Right atrium auricular region (tissue), 2 donors: ENCODE data around the gene CTLA4. TPM values are rescaled to one million over a fixed set of nuclear protein-coding genes. Genes with fewer than 3 reads are reported as not detected.

ENCODE experiments used
- DNase-seq: peaks from one replicate; pipeline ENCODE4 v3.0.0-alpha.2; 2019; ENCODE audit warnings: low spot score
- H3K27ac ChIP-seq, 2 donors: fragments of 200-600 bp; sonication (generic); 1 replicate in 1 of 2; 2 replicates in 1 of 2; pipeline ENCODE4 v1.5.1; 2016 to 2019
- H3K27me3 ChIP-seq, 2 donors: fragments of 200-600 bp; sonication (generic); one replicate each; pipeline versions ENCODE4 v1.5.1 to v1.6.0; 2017 to 2019
- H3K36me3 ChIP-seq: fragments of 200-600 bp; sonication (generic); one replicate; pipeline ENCODE4 v1.5.1; 2016
- H3K4me1 ChIP-seq, 2 donors: fragments of 200-600 bp; sonication (generic); one replicate each; pipeline versions ENCODE4 v1.5.1 to v1.6.0; 2017 to 2019
- H3K4me3 ChIP-seq, 2 donors: fragments of 200-600 bp; sonication (generic); 1 replicate in 1 of 2; 2 replicates in 1 of 2; pipeline ENCODE4 v1.5.1; 2017 to 2019; ENCODE audit warnings: mild to moderate bottlenecking in 1 of 2, moderate library complexity in 1 of 2
- H3K9me3 ChIP-seq, 2 donors: fragments of 200-600 bp; sonication (generic); one replicate each; pipeline ENCODE4 v1.5.1; 2019
- CTCF ChIP-seq, 2 donors: fragments of 200-600 bp; sonication (generic); IDR thresholded peaks; one replicate each; pipeline ENCODE4 v1.5.1; 2019; ENCODE audit warnings: antibody characterized with exemption in 2 of 2
- total RNA-seq, 2 donors: library from RNA; depleted of rRNA; stranded (reverse); fragments of >200 nt; gene quantifications; one replicate each; pipeline ENCODE4 v1.1.0, GENCODE V29; 2016

The CTLA4 gene
- total RNA-seq, 2 donors from 2014 or later: 0.35 TPM; not detected in 1

GRCh38 chr2:203823173-203823572 is 44.4 kb upstream of the CTLA4 start:
- no peaks in the 10 kb centered on the region for H3K4me1 ChIP-seq
- H3K36me3 ChIP-seq: no peaks in the 10 kb centered on the region
- no peak overlapping the region for H3K27ac ChIP-seq
- H3K9me3 ChIP-seq: no peaks in the 10 kb centered on the region
- no peaks in the 10 kb centered on the region for H3K27me3 ChIP-seq
- no peak for DNase-seq
- no peak overlapping the region for H3K4me3 ChIP-seq
- no peak for TF ChIP-seq CTCF (IDR thresholded peaks at IDR 0.05)

GRCh38 chr2:203824057-203824456 is 43.5 kb upstream of the CTLA4 start:
- no peak for TF ChIP-seq CTCF (IDR thresholded peaks at IDR 0.05)

GRCh38 chr2:203824603-203825002 is 43.0 kb upstream of the CTLA4 start:
- Histone ChIP-seq H3K36me3 (no peaks in the 10 kb centered on the region), H3K27me3 (no peaks in the 10 kb centered on the region), H3K4me3 (no peak overlapping the region), H3K9me3 (no peaks in the 10 kb centered on the region), H3K4me1 (no peaks in the 10 kb centered on the region), H3K27ac (no peak overlapping the region)
- no peak for DNase-seq
- TF ChIP-seq CTCF (IDR thresholded peaks at IDR 0.05): no peak

More at GRCh38 chr2:203824057-203824456, 43.5 kb upstream of the CTLA4 start:
- no peaks in the 10 kb centered on the region for H3K27me3 ChIP-seq
- no peaks in the 10 kb centered on the region for H3K4me1 ChIP-seq
- no peaks in the 10 kb centered on the region for H3K9me3 ChIP-seq
- no peak overlapping the region for H3K27ac ChIP-seq
- no peak overlapping the region for H3K4me3 ChIP-seq
- no peak for DNase-seq
- no peaks in the 10 kb centered on the region for H3K36me3 ChIP-seq

GRCh38 chr2:203826704-203827103 is 40.9 kb upstream of the CTLA4 start:
- H3K27me3 ChIP-seq: no peaks in the 10 kb centered on the region

GRCh38 chr2:203830304-203831055 is 37.1 kb upstream of the CTLA4 start:
- DNase-seq: no peak
- no peak overlapping the region for H3K4me3 ChIP-seq
- H3K27me3 ChIP-seq: no peaks in the 10 kb centered on the region
- no peak overlapping the region for H3K27ac ChIP-seq
- no peaks in the 10 kb centered on the region for H3K36me3 ChIP-seq
- no peaks in the 10 kb centered on the region for H3K9me3 ChIP-seq
- H3K4me1 ChIP-seq: no peaks in the 10 kb centered on the region
- no peak for TF ChIP-seq CTCF (IDR thresholded peaks at IDR 0.05)

More at GRCh38 chr2:203826704-203827103, 40.9 kb upstream of the CTLA4 start:
- H3K9me3 ChIP-seq: no peaks in the 10 kb centered on the region
- H3K4me1 ChIP-seq: no peaks in the 10 kb centered on the region
- no peak for TF ChIP-seq CTCF (IDR thresholded peaks at IDR 0.05)
- no peak overlapping the region for H3K4me3 ChIP-seq
- no peak overlapping the region for H3K27ac ChIP-seq
- no peak for DNase-seq
- H3K36me3 ChIP-seq: no peaks in the 10 kb centered on the region

GRCh38 chr2:203835420-203835819 is 32.2 kb upstream of the CTLA4 start:
- H3K36me3 ChIP-seq: no peaks in the 10 kb centered on the region
- H3K27ac ChIP-seq: no peak overlapping the region
- TF ChIP-seq CTCF (IDR thresholded peaks at IDR 0.05): no peak
- no peak for DNase-seq
- no peak overlapping the region for H3K4me3 ChIP-seq
- H3K4me1 ChIP-seq: no peaks in the 10 kb centered on the region
- H3K27me3 ChIP-seq: no peaks in the 10 kb centered on the region
- H3K9me3 ChIP-seq: no peaks in the 10 kb centered on the region
